Measurements from ENCODE around the gene GRHPR.

DNA sequence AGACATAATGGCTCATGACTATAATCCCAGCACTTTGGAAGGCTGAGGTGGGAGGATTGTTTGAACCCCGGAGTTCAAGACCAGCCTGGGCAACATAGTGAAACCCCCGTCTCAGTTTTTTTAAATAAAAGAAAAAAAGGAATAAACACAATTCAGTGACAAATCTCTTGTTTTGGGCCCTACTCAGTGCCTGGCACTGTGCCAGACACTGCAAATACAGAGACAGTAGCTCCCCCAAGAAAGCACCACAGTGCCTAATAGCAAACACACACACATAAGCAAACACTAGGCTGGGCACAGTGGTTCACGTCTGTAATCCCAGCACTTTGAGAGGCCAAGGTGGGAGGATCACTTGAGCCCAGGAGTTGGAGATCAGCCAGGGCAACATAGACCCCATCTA lies 49.7 kb upstream of the GRHPR start:
- TF ChIP-seq CTCF (IDR thresholded peaks at IDR 0.05) (no peak), EZH2 (IDR thresholded peaks at IDR 0.05) (no peak)

Measured in neural progenitor cell (in vitro differentiated cells).